Measurements from ENCODE around the gene DLGAP1. TPM values are rescaled to one million over a fixed set of nuclear protein-coding genes. Genes with fewer than 3 reads are reported as not detected.

DLGAP1 gene
- total RNA-seq, 1 experiment from 2014 or later = 0.39 TPM

- TF ChIP-seq POLR2A (IDR thresholded peaks at IDR 0.05; ENCODE audit: borderline replicate concordance, extremely low read depth, insufficient read depth, insufficient read length) = no peak
- TF ChIP-seq CBX3 (IDR thresholded peaks at IDR 0.05; ENCODE audit: low read depth) = no peak
Observed at GRCh38 chr18:3799515-3799914, 655.6 kb downstream of the DLGAP1 start (continued).

- Histone ChIP-seq H3K9ac (ENCODE audit: low read length) (no peak overlapping the region), H3K9me3 (ENCODE audit: control insufficient read depth in 1 of 2, insufficient read depth in 1 of 2, low read depth in 1 of 2, low read length in 2 of 2) (no peaks in the 10 kb centered on the region), H3K4me1 (ENCODE audit: control insufficient read depth in 1 of 2, insufficient read depth in 2 of 2, low read length in 2 of 2) (peaks cover 4 to 10% of the 10 kb centered on the region in 2 experiments; a peak in 3 of 4 replicates), H3K79me2 (ENCODE audit: insufficient read depth, low read length) (no peaks in the 10 kb centered on the region), H3K27me3 (ENCODE audit: insufficient read depth, low read length) (no peaks in the 10 kb centered on the region), H3K4me2 (ENCODE audit: low read length) (no peak overlapping the region), H3K4me3 (replicated peaks in 1 of 2; ENCODE audit: low read depth in 1 of 2, low read length in 2 of 2) (no peak overlapping the region), H3K9me2 (ENCODE audit: insufficient read depth) (no peaks in the 10 kb centered on the region), H3K36me3 (ENCODE audit: control insufficient read depth in 1 of 2, insufficient read depth in 2 of 2, low read length in 2 of 2) (no peaks in the 10 kb centered on the region), H4K20me1 (ENCODE audit: insufficient read depth) (no peaks in the 10 kb centered on the region), H2AFZ (ENCODE audit: low read depth, low read length, poor library complexity, severe bottlenecking) (no peak overlapping the region), H3K27ac (ENCODE audit: low read depth, low read length) (no peak overlapping the region)
- no peak for TF ChIP-seq ZNF274 (IDR thresholded peaks at IDR 0.05; ENCODE audit: low read depth, low read length)
- no peak for TF ChIP-seq EGR1 (IDR thresholded peaks at IDR 0.05; ENCODE audit: low read depth)
- no peak for TF ChIP-seq MAX (IDR thresholded peaks at IDR 0.05)
- TF ChIP-seq ATF3 (IDR thresholded peaks at IDR 0.05) = no peak
- TF ChIP-seq SIN3A (IDR thresholded peaks at IDR 0.05; ENCODE audit: low read depth) = no peak
- no peak for TF ChIP-seq CEBPB (IDR thresholded peaks at IDR 0.05; ENCODE audit: low read depth)
- no peak for TF ChIP-seq YY1 (IDR thresholded peaks at IDR 0.05; ENCODE audit: extremely low read depth, insufficient replicate concordance, low read depth, low read length)
- TF ChIP-seq ZBTB33 (IDR thresholded peaks at IDR 0.05; ENCODE audit: extremely low read depth, insufficient replicate concordance, low read length) = no peak
- no peak for TF ChIP-seq EZH2phosphoT487 (IDR thresholded peaks at IDR 0.05; ENCODE audit: borderline replicate concordance)
- TF ChIP-seq CBX3 (IDR thresholded peaks at IDR 0.05; ENCODE audit: low read depth) = no peak
- no peak for TF ChIP-seq ZFX (IDR thresholded peaks at IDR 0.05)
- no TSS peak for BruUV-seq (replicated peaks)
- DNase-seq (ENCODE audit: low read depth, low spot score) = no peak
- POLR2A ChIA-PET = no interaction called here
- CTCF ChIA-PET = no interaction called here
- ATAC-seq = no peak
- intact Hi-C loops (cut with micrococcal nuclease) = no loop called here
- RAD21 ChIA-PET (ENCODE audit: low non-redundant PET in 1 of 2, low total read pairs in 2 of 2, uncharacterized antibody in 2 of 2, unreplicated experiment in 2 of 2) = no interaction called here
Observed at GRCh38 chr18:3798032-3798431, 657.1 kb downstream of the DLGAP1 start.

All from HCT116 (cell line).